Glutamatergic neuron (in vitro differentiated cells): Measurements from ENCODE around the gene PAX3. TPM values are rescaled to one million over a fixed set of nuclear protein-coding genes. Genes with fewer than 3 reads are reported as not detected.

ENCODE experiments used
- total RNA-seq: library from RNA; stranded (reverse); fragmentation: NEBNext Ultra II Directional; extraction: Animal tissue kit (Norgen Biotek cat#: 25700); gene quantifications from one replicate; pipeline ENCODE4 v1.2.1, GENCODE V29; 2021; ENCODE audit not compliant: unreplicated experiment

Gene PAX3
- total RNA-seq, 1 donor from 2014 or later, result 31.2 TPM

Other genes with a start within 250 kb of the PAX3 start
- 2.1 TPM for gene SGPP2, start 125.5 kb upstream of the PAX3 start, total RNA-seq